ENCODE data around the gene ARNT2.

DNA sequence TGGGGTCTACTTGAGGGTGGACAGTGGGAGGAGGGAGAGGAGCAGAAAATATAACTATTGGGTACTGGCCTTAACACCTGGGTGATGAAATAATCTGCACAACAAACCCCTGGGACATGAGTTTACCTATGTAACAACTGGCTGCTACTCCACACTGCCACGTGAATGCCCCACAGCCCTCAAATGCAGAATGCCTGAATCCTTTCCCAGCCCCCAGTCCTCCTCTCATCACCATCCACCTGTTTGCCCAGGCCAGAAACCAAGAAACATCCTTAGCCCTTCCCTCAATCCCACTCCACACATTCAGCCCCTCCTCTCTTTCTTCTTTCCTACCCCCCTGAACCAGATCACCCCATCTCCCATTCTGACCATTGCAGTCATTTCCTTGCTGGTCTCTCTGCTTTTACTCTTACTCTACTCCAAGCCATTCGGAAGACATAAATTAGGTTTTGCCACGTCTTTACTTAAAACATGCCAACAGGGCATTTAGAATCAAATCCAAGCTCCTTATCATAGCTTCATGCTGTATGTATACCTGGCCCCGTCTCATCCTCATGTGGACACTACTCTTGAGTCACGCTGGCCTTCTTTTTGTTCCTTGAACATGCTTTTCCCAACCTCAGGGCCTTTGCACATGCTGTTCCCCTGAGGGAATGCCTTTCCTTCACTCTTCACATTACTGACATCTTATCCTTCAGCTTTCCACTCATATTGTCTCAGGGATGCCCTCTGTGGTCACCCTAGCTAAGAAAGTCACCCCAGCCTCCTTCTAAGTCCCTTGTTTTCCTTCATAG is 153.5 kb downstream of the ARNT2 start:
- TF ChIP-seq, protein P1, sequence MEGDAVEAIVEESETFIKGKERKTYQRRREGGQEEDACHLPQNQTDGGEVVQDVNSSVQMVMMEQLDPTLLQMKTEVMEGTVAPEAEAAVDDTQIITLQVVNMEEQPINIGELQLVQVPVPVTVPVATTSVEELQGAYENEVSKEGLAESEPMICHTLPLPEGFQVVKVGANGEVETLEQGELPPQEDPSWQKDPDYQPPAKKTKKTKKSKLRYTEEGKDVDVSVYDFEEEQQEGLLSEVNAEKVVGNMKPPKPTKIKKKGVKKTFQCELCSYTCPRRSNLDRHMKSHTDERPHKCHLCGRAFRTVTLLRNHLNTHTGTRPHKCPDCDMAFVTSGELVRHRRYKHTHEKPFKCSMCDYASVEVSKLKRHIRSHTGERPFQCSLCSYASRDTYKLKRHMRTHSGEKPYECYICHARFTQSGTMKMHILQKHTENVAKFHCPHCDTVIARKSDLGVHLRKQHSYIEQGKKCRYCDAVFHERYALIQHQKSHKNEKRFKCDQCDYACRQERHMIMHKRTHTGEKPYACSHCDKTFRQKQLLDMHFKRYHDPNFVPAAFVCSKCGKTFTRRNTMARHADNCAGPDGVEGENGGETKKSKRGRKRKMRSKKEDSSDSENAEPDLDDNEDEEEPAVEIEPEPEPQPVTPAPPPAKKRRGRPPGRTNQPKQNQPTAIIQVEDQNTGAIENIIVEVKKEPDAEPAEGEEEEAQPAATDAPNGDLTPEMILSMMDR (IDR thresholded peaks at IDR 0.05; ENCODE audit: low read depth, low read length): no peak
- TF ChIP-seq MYC (IDR thresholded peaks at IDR 0.05; ENCODE audit: low read depth, low read length): no peak
- TF ChIP-seq, protein P2, sequence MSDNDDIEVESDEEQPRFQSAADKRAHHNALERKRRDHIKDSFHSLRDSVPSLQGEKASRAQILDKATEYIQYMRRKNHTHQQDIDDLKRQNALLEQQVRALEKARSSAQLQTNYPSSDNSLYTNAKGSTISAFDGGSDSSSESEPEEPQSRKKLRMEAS (IDR thresholded peaks at IDR 0.05; ENCODE audit: low read depth, low read length): no peak
- TF ChIP-seq POLR2A (IDR thresholded peaks at IDR 0.05; ENCODE audit: extremely low read depth, insufficient read length): no peak

All from NB4 (cell line).